SU-DHL-6 (cell line): Measurements from ENCODE around the gene ZNF622.

Experiments used
- H2AFZ ChIP-seq: fragments of 200-600 bp; sonication (generic); 2 replicates; pipeline ENCODE4 v1.6.1; 2014; ENCODE audit warnings: low read depth, mild to moderate bottlenecking, moderate library complexity, mixed read lengths, antibody characterized with exemption, low read length; ENCODE audit not compliant: severe bottlenecking
- H3F3A ChIP-seq: fragments of 200-600 bp; shearing (Covaris generic); 2 replicates; pipeline ENCODE4 v1.6.0; 2016; ENCODE audit warnings: antibody characterized with exemption, mild to moderate bottlenecking; ENCODE audit not compliant: insufficient read depth
- H3K27ac ChIP-seq: fragments of 200-600 bp; sonication (generic); 2 replicates; pipeline ENCODE4 v1.5.1; 2016; ENCODE audit warnings: low read depth, mild to moderate bottlenecking, low read length, moderate library complexity, mixed read lengths
- H3K27me3 ChIP-seq: fragments of 200-600 bp; sonication (generic), shearing (Covaris generic); 2 replicates; pipeline ENCODE4 v1.6.0; 2014; ENCODE audit warnings: mild to moderate bottlenecking, low read length
- H3K36me3 ChIP-seq: fragments of 200-600 bp; sonication (generic); 2 replicates; pipeline ENCODE4 v1.6.1; 2014; ENCODE audit warnings: mild to moderate bottlenecking, low read length, mixed read lengths
- H3K4me2 ChIP-seq: fragments of 300-600, 200-600 bp; shearing (Covaris generic), sonication (generic); 2 replicates; pipeline ENCODE4 v1.6.0; 2014; ENCODE audit warnings: low read length, low read depth, mild to moderate bottlenecking; ENCODE audit not compliant: poor library complexity, severe bottlenecking
- H3K4me3 ChIP-seq: fragments of 200-600 bp; sonication (generic); 2 replicates; pipeline ENCODE4 v1.5.1; 2014; ENCODE audit warnings: antibody characterized with exemption, low read length, mild to moderate bottlenecking, mixed read lengths; ENCODE audit not compliant: insufficient read depth, poor library complexity, severe bottlenecking
- H3K79me2 ChIP-seq: fragments of 200-600 bp; sonication (generic); 2 replicates; pipeline ENCODE4 v1.6.1; 2014; ENCODE audit warnings: mild to moderate bottlenecking, low read length, moderate library complexity; ENCODE audit not compliant: insufficient read depth
- H3K9ac ChIP-seq: fragments of 200-600 bp; sonication (generic); 2 replicates; pipeline ENCODE4 v1.7.0; 2014; ENCODE audit warnings: mild to moderate bottlenecking, low read length
- H3K9me2 ChIP-seq: fragments of 200-600 bp; sonication (generic); replicated peaks from 2 replicates; pipeline ENCODE4 v1.6.1; 2014; ENCODE audit warnings: low read length; ENCODE audit not compliant: insufficient read depth
- H3K9me3 ChIP-seq: fragments of 200-600 bp; sonication (generic); 2 replicates; pipeline ENCODE4 v1.6.1; 2014; ENCODE audit warnings: low read length, mixed read lengths; ENCODE audit not compliant: insufficient read depth
- H4K20me1 ChIP-seq: fragments of 200-600 bp; sonication (generic); 2 replicates; pipeline ENCODE4 v1.6.1; 2014; ENCODE audit warnings: low read depth, mild to moderate bottlenecking, antibody characterized with exemption, low read length, moderate library complexity, mixed read lengths
- EZH2phosphoT487 ChIP-seq: fragments of 200-600 bp; sonication (generic), shearing (Covaris generic); conservative IDR thresholded peaks from 2 replicates; pipeline ENCODE4 v1.6.1; 2018; ENCODE audit warnings: mild to moderate bottlenecking, antibody characterized with exemption, low read length, moderate library complexity, mixed read lengths
- TF ChIP-seq, protein P1 (sequence below): fragments of 200-600 bp; sonication (generic); IDR thresholded peaks from one replicate; pipeline ENCODE4 v1.5.1; 2017; ENCODE audit warnings: antibody characterized with exemption, mild to moderate bottlenecking, low read length, moderate library complexity; ENCODE audit not compliant: insufficient read depth, poor library complexity, severe bottlenecking

The ZNF622 gene

DNA sequence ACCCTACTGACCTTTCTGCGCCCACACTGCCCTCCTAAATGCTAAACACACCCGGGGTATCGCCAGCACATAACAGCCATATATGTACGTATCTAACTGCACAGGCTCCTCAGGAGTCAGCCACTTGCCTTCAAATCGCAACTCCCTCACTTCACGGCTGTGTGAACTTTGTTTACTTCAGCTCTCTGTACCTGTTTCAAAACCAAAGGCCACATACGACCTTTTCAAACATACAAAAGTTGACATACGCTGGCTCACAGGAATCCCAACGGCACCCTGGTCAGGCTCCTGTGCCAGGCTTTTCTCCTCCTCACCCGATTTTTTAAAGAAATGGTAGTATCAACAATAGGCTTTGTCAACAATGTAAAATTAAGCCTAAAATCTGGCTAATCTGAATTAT lies 39.0 kb upstream of the ZNF622 start:
- Histone ChIP-seq H3K27me3 (no peaks in the 10 kb centered on the region), H3K79me2 (no peaks in the 10 kb centered on the region), H3K9me3 (no peaks in the 10 kb centered on the region), H4K20me1 (no peaks in the 10 kb centered on the region), H3F3A (no peaks in the 10 kb centered on the region), H3K27ac (no peak overlapping the region), H3K9me2 (no peaks in the 10 kb centered on the region), H3K4me2 (no peak overlapping the region), H3K9ac (no peak overlapping the region), H3K4me3 (no peak overlapping the region), H3K36me3 (no peaks in the 10 kb centered on the region), H2AFZ (no peak overlapping the region)
- no peak for TF ChIP-seq EZH2phosphoT487
- TF ChIP-seq, protein P1, sequence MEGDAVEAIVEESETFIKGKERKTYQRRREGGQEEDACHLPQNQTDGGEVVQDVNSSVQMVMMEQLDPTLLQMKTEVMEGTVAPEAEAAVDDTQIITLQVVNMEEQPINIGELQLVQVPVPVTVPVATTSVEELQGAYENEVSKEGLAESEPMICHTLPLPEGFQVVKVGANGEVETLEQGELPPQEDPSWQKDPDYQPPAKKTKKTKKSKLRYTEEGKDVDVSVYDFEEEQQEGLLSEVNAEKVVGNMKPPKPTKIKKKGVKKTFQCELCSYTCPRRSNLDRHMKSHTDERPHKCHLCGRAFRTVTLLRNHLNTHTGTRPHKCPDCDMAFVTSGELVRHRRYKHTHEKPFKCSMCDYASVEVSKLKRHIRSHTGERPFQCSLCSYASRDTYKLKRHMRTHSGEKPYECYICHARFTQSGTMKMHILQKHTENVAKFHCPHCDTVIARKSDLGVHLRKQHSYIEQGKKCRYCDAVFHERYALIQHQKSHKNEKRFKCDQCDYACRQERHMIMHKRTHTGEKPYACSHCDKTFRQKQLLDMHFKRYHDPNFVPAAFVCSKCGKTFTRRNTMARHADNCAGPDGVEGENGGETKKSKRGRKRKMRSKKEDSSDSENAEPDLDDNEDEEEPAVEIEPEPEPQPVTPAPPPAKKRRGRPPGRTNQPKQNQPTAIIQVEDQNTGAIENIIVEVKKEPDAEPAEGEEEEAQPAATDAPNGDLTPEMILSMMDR, result no peak

DNA sequence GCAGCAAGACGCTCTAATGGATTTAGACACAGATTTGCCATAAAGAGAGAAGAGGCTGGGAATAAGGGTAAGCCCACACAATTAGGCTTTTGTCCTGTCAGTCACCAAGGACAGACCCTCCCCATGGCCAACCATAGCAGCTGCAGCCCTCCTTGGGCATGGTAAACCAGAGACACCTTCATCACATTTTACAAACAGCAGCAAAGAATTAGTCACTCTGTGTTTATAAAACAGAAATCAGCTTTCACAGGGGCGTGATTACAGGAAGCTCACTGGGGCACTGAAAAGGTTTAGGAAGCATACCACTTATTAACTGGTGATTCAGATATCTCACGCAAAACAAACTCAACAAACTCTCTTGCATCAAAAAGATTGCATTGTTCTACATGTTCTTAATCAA lies 37.3 kb upstream of the ZNF622 start:
- Histone ChIP-seq H3K27me3 (no peaks in the 10 kb centered on the region), H3K9ac (no peak overlapping the region), H3K9me3 (no peaks in the 10 kb centered on the region), H2AFZ (no peak overlapping the region), H3F3A (no peaks in the 10 kb centered on the region), H3K79me2 (no peaks in the 10 kb centered on the region), H3K27ac (no peak overlapping the region), H3K4me3 (no peak overlapping the region), H3K4me2 (no peak overlapping the region), H3K36me3 (no peaks in the 10 kb centered on the region), H4K20me1 (no peaks in the 10 kb centered on the region), H3K9me2 (no peaks in the 10 kb centered on the region)
- TF ChIP-seq EZH2phosphoT487, result no peak
- TF ChIP-seq, protein P1, result no peak

DNA sequence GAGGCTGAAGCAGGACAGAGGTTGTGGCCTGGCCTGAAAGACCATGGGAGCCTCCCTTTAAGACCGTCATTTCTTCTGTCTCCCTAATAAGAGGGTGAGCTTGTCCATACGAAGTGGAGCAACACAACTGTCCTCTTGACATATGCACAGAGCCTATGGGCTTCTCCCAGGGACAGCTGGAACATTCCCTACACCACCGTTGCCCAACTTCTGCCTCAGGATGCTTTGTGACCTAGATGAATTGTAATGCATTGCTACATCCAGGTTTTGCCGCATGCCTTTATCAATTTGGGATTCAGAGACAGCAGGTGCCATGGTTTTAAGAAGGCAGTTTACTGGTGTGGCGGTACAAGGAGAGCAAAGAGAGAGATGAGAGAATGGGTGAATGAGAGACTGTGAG lies 34.4 kb upstream of the ZNF622 start:
- TF ChIP-seq, protein P1, result no peak
- TF ChIP-seq EZH2phosphoT487, result no peak
- no peaks in the 10 kb centered on the region for H3K36me3 ChIP-seq
- H3F3A ChIP-seq, result no peaks in the 10 kb centered on the region
- no peak overlapping the region for H3K27ac ChIP-seq
- peaks cover 4% of the 10 kb centered on the region; the same call in 1 of the 2 replicates for H3K9me3 ChIP-seq
- H3K4me3 ChIP-seq, result no peak overlapping the region
- H3K4me2 ChIP-seq, result no peak overlapping the region
- H2AFZ ChIP-seq, result no peak overlapping the region
- H3K9me2 ChIP-seq, result no peaks in the 10 kb centered on the region
- H3K79me2 ChIP-seq, result no peaks in the 10 kb centered on the region
- H3K9ac ChIP-seq, result no peak overlapping the region
- no peaks in the 10 kb centered on the region for H3K27me3 ChIP-seq
- no peaks in the 10 kb centered on the region for H4K20me1 ChIP-seq
